D721Med (cell line): ENCODE results near the gene RNASE13.

ENCODE experiments used
- DNase-seq: peaks from one replicate; pipeline ENCODE4 v3.0.0; 2011; ENCODE audit warnings: low spot score; ENCODE audit not compliant: insufficient read length
- FAIRE-seq: peaks from 2 replicates; lab custom pipeline; 2011; peaks lifted over from hg19 to GRCh38; lab: Jason Lieb, UNC
- TF ChIP-seq, protein P1 (sequence below): IDR thresholded peaks from 2 replicates; pipeline ENCODE4 v1.5.1; 2012; ENCODE audit warnings: mild to moderate bottlenecking, control low read depth; ENCODE audit not compliant: insufficient read depth; ENCODE audit errors: missing control alignments

The RNASE13 gene

DNA sequence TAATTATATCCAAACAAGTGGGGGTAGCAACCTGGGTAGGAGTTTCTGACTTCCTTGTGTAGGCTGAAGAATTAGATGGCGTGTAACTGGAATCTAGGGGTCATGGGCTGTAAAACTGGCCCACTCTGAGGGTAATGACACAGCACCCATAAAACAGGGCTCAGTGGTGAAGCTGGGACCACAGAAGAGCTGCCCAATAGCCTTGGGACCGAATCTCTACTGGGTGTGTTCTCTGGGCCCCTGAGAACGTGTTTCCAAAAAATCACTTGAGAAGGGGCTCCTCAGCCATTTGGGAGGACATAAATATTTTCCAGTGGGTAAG is 26.7 kb upstream of the RNASE13 start:
- DNase-seq (no peak), FAIRE-seq (no peak)
- TF ChIP-seq, protein P1, sequence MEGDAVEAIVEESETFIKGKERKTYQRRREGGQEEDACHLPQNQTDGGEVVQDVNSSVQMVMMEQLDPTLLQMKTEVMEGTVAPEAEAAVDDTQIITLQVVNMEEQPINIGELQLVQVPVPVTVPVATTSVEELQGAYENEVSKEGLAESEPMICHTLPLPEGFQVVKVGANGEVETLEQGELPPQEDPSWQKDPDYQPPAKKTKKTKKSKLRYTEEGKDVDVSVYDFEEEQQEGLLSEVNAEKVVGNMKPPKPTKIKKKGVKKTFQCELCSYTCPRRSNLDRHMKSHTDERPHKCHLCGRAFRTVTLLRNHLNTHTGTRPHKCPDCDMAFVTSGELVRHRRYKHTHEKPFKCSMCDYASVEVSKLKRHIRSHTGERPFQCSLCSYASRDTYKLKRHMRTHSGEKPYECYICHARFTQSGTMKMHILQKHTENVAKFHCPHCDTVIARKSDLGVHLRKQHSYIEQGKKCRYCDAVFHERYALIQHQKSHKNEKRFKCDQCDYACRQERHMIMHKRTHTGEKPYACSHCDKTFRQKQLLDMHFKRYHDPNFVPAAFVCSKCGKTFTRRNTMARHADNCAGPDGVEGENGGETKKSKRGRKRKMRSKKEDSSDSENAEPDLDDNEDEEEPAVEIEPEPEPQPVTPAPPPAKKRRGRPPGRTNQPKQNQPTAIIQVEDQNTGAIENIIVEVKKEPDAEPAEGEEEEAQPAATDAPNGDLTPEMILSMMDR = no peak

GRCh38 chr14:21060614-21061346 is 26.2 kb upstream of the RNASE13 start:
- DNase-seq (no peak), FAIRE-seq (no peak)
- TF ChIP-seq, protein P1 = no peak

DNA sequence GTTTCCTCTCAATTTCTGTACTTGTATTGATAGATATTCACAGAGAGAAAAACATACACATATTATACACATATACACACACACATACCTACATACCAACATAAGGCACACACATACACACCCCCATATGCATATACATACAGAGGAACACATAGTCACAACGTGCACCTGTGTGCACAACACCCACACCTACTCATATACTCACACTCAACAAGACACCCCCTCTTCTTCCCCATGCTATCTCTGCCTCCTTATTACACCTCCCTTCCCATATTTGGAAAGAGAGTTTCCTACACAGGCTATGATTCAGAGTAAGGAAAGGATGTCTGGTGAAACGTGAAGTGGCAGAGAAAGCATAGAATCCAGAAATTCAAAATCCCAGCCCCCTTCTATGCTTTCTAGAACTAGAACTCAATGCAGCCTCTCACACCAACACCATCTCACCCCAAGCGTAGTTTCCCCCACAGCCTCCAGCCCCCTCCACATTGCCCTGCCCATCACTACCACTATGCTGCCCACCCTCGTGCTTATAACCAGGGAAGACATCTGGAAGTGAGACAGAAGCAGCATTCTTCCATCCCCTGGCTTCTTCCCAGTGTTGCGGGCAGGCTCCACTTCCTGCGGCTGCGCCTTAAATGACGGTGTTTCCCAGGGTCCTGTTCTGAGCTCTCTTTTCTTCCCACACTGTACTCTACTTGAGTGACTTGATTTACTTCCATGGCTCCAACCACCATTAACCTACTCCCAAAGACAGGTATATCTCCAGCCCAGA is 25.4 kb upstream of the RNASE13 start:
- no peak for FAIRE-seq
- TF ChIP-seq, protein P1 = no peak
- no peak for DNase-seq

GRCh38 chr14:21058903-21059302 is 24.3 kb upstream of the RNASE13 start:
- TF ChIP-seq, protein P1 = no peak
- no peak for DNase-seq
- no peak for FAIRE-seq

- FAIRE-seq = no peak
- TF ChIP-seq, protein P1 = no peak
- no peak for DNase-seq
Measured at GRCh38 chr14:21057803-21058675, 23.4 kb upstream of the RNASE13 start, which contains the start of gene RNASE8. Gene RNASE8 (plus strand): TSS chr14:21057822. CDS start chr14:21057893, 71 bp downstream.

GRCh38 chr14:21056520-21057163 is 22.0 kb upstream of the RNASE13 start:
- no peak for DNase-seq
- FAIRE-seq = no peak
- TF ChIP-seq, protein P1 = no peak
